GM21360 (cell line): ENCODE measurements around the gene NLRP14.

ENCODE experiments used
- ATAC-seq: cut with Tn5 transposase; IDR thresholded peaks from one replicate; pipeline ENCODE4 v1.9.1; 2021; ENCODE audit warnings: mild to moderate bottlenecking, moderate library complexity; ENCODE audit not compliant: unreplicated experiment

NLRP14 gene

DNA sequence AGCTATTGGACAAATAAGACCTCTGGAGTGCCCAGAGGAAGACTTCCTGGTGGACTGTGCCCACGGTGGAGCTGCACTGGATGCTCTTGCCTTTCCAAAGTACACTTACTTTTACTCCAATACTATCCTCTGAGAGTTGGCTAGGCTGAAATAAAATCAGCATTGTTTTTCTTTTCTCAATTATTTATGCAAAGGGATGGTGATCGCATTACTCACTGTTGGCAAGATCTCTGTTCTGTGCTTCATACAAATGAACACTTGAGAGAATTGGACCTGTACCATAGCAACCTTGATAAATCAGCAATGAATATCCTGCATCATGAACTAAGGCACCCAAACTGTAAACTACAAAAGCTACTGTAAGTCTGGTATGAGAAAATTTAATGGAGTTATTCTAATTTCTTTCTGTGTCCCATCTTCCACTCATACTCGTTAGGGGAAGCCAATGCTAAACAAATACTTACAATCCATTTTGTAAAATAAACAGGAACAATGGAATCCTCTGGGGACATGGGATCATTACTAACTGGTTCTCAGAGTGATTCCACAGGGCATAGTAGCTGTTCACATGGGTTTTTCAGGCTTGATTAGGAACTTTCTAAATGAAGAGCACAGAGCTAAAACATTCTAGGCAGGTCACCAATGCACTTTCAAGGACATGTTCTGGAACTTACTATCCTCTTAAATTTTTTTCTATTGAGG is 26.3 kb downstream of the NLRP14 start:
- ATAC-seq: no peak

GRCh38 chr11:7050191-7050590 is 29.9 kb downstream of the NLRP14 start:
- ATAC-seq: no peak

GRCh38 chr11:7056828-7057513 is 36.7 kb downstream of the NLRP14 start:
- ATAC-seq: no peak

- ATAC-seq: no peak
Observed at GRCh38 chr11:7057641-7058040, 37.4 kb downstream of the NLRP14 start.

GRCh38 chr11:7060868-7061267 is 40.6 kb downstream of the NLRP14 start:
- no peak for ATAC-seq

DNA sequence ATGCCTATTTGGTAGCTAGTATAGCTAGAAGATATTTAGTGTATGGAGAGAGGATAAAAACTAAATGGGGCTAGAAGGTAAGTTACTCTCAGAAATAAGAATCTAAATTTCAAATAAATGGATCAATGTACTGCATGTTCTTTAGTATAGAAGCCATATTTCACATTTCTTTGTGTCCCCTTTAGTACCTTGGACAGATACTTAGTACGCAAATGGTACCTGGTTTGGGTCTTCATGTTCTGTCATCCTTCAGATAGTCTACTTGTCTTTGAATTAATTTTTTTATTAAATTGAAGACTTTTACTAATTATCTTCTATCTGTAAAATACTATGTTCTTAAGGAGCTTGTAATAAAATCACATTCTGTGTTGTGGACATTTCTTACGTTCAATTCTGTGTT is 42.3 kb downstream of the NLRP14 start:
- no peak for ATAC-seq

DNA sequence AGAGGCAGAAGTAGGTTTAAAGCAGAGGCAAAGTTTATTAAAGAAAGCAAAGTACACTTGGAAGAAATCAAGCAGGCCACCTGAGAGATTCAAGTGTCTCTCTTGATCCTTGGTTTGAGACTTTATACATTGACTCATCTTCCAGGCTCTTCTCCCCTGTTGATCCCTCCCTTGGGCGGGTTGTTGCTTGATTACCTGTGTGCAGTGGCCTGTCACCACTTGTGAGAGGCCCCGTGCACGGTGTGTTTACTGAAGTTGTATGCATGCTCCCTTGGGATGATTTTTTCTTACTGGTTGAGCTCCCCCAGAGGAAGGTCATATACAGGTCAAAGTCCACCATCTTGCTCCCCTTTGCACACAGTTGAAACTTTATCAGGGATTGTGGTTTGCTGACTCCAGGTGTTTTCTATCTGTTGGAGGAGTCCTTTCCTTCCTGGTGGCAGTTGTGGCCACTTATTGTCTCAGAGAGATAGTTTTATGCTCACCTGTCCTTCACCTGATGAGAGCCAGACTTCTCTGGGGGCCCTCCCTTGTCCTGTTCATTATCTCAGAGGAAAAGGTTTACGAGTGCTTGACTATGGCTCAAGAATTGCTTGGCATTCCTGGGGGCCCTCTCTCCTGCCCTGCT is 52.2 kb downstream of the NLRP14 start:
- no peak for ATAC-seq

- no peak for ATAC-seq
Observed at GRCh38 chr11:7077101-7077500, 56.8 kb downstream of the NLRP14 start.

DNA sequence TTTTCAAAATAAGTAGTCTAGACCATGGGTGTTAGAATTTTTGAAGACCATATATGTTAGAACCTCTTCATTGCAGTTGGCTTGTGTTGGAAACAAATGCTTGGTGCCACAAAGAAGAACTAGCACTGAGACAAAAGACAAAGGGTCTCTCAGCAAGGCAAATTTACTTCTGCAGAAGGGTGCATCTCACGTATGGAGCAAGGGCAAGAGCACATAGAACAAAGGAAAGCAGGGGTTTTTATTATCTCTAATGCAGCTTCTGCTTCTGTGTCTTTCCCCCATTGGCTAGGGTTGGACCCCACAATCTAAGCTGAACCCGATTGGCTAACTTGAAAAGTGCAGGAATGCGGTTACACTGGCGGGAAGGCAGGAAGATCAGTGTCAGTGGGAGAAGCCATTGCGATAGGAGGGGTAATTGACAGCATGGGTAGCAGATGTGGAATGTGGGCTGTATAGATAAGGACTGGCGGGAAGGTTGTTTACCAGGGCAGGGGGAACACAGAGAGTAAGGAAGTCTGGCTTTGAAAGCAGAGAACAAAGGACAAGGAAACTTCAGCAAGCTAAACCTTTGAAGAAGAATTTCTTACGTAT is 59.4 kb downstream of the NLRP14 start:
- no peak for ATAC-seq

- no peak for ATAC-seq
Observed at GRCh38 chr11:7080900-7081299, 60.6 kb downstream of the NLRP14 start.

DNA sequence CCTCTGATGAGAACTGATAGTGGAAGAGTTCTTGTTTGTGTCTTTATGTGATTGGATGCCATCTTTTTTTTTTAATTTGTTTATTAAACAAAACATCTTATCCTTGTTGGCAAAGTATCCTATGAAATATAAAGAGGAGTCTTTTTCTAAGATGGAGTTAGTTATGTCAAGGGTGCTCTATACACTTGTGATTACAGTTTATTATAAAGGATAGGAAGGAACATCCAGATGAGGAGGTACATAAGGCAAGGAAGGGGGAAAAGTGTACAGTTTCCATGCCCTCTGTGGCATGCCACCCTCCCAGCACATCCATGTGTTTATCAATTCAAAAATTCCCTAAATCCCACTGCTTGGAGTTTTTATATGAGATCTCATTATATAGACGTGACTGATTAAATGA is 61.2 kb downstream of the NLRP14 start:
- no peak for ATAC-seq

- no peak for ATAC-seq
Observed at GRCh38 chr11:7088921-7089320, 68.6 kb downstream of the NLRP14 start, which contains the start of gene RBMXL2. RBMXL2 (plus strand) TSS chr11:7088998; CDS start chr11:7089121, 123 bp downstream.

- no peak for ATAC-seq
Observed at GRCh38 chr11:7089328-7090251, 69.3 kb downstream of the NLRP14 start.

DNA sequence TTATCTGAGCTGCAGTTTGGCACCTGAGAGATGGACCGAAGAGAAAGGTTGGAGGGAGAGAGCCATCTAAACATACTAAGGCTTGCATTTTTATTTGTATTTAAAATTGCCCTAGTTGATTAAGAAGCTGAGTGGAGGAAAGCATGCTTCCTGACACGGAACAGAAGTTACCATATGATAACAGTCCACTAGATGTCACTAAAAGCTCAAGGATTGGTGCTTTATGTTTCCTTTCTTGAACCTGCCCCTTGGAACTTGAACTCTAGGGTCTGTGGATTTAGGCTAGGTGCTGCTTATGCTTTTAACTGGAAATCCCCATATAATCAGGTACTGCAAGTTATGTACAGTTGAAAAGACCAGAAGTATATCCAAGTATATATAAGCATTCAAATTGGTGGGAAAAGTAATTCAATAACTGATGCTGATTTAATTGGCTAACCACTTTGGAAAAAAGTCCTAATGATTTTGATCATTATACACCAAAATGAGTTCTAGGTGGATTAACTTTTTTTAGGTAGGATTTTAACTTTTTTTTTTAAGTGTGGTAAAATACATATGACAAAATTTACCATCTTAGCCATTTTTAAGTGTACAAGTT is 78.1 kb downstream of the NLRP14 start:
- ATAC-seq: no peak

- no peak for ATAC-seq
Observed at GRCh38 chr11:7115780-7116179, 95.5 kb downstream of the NLRP14 start.

DNA sequence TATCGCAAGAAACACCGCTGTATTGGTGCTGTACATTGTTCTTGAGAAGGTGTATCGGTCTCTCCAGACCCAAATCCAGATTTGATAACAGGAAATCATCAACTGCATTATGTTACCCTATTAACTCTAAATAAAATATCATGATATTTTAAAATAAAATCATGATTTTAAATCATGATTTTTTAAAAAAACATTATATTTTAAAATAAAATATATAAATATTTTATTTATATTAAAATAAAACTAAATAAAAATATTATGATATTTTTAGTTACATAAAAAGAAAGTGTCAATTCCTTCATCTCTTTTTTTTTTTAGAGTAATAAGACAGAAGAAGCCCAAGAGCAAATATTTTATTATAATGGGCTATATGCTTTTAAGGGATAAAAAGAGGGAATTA is 96.1 kb downstream of the NLRP14 start:
- ATAC-seq: no peak
